Measurements from ENCODE around the gene PLCH1.
"Not testable (repeated sequence)": the region's sequence is repeated elsewhere in the genome, so short reads cannot be mapped to it uniquely, and the experiment has no call there.

PLCH1 gene

DNA sequence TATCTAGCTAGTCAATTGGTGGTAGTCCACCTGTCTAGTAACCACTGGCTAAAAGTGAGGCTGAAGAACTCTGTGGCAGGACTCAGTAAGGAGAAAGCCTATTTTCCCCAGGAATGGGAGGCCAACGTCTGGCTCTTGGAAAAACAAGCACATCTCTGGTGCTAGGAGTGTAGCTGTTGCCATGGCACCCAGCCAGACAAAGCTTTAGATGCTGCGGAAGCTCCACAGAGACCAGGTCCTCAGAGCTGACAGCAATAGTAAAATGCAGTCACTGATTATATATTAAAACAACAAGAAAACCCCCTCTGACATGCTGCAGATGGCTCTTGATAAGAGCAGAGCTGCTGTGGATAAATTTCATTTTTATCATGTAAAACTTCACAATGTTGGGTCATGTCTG is 326.5 kb downstream of the PLCH1 start:
- DNase-seq (ENCODE audit: low read depth): no peak

DNA sequence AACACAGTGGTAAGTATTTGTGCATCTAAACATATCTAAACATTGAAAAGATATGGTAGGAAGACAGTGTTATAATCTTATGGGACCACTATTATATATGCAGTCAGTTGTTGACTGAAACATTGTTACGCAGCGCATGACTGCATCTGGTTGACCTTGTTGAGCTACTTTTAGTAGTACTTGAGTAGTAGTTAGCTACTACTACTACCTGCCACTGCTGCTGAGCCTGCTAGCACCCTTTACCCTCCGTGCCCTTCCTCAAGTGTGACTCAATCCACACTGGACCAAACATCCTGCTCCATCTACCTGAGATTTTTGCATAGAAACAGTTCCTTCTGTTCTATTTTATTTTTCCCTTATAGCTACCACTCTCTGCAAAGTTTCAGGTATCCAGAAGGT is 327.8 kb downstream of the PLCH1 start:
- DNase-seq (ENCODE audit: low read depth): no peak

DNA sequence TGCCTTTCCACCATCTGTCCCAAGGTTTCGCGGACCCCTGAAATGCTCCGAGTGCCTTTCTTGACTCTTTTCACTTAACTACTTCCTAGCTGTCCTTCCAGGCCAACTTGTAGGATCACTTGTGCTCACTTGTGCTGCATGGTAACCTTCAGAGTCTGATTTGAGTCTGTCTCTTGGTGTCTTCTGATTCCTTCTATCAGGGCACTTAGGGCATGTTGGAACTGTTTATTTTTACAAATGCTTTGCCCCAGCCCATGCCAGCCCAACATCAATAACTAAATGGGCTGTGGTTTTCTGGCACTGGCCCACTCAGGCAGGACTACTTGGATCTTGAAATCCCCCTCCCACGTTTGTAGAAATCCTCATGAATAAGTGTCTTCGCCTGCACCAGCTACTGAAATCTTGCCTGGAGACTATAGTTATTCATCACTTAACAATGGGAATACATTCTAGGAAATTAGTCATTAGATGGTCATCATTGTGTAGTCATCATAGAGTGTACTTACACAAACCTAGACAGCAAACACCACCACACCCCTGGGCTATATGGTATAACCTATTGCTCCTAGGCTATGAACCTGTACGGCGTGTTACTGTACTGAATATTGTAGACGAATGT is 328.3 kb downstream of the PLCH1 start:
- no peak for DNase-seq (ENCODE audit: low read depth)

DNA sequence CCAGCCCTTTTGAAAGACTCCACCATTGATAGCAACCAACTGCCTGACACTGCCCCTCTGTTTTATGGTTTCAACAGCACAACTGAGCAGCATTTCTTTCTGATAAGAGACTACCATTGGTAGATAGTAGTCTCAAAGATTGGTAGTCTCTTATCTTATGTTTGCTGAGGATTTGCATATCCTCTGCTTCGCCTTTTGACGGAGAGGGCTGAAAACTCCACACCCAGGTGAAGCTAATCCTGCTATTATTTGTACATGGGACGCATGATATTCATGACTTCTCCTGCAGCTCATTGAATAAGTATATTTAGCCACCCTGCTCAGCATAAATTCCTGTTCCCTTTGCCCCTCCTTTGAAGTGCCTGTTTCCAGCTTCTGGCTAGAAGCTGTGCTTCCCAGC is 332.0 kb downstream of the PLCH1 start:
- no peak for DNase-seq (ENCODE audit: low read depth)

DNA sequence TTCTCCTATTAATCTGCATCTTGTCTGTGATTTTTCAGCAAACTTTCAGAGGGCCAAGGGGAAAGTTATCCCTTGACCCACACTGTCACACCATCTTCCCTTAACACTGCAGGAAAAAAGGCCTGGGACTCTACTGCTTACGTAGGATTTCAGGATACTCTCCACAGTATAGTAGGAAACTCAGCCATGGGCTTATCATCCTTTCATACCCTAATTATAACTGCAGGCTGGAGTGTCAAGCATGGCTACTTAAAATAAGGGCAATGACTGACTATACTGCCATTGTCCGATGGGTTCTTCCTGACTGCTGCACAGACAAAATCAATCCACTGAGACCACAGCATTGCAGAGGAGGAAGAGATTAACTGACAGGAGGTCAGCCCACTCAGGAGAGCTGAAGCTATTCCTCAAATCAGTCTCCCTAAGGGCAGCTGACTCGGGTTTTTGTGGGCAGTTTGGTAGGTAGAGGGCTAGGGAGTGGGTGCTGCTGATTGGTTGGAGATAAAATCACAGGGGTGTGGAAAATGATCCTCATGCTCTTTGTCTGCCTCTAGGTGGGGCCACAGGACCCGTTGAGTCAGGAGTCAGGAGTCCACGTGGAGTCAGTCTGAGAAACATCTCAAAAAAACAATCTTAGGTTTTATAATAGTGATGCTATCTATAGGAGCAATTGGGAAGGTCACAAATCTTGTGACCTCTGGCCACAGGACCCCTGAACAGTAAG is 333.2 kb downstream of the PLCH1 start:
- no peak for DNase-seq (ENCODE audit: low read depth)

DNA sequence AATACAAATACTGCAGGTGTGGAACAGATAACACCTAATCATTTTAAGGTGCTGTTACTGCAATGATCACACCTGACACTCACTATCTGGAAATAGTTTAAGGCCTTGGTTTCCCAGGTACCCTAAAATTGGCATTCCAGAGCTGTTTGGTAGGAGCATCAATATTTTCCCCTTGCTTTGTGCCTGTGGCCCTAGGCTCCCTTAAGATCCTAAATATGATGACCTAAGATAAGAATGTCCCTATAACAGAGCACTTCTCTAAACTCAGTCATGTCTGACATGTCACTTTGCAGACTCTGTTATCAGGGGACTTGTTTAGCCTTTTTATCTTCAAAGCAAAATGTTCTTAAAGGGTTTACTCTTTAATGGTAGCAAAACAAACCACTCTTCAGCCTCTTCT is 335.5 kb downstream of the PLCH1 start:
- no peak for DNase-seq (ENCODE audit: low read depth)

DNA sequence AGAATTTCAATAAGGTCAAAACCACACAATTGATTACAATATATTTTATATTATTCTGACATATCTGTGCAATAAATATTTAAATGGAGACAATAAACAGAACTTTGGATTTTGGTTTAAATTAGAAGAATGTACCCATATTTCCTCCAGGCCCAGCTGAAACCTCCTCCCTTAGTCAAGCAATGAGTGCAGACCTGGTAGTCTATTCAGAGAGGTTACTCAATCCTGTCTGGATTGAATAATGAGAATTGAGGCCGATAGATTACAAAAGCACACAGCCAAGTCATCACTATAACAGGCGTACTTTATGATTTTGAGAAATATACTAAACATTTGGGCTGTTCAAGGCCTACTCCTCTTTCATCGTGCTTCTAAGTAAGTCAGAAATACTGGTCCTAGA is 336.9 kb downstream of the PLCH1 start:
- no peak for DNase-seq (ENCODE audit: low read depth)

DNA sequence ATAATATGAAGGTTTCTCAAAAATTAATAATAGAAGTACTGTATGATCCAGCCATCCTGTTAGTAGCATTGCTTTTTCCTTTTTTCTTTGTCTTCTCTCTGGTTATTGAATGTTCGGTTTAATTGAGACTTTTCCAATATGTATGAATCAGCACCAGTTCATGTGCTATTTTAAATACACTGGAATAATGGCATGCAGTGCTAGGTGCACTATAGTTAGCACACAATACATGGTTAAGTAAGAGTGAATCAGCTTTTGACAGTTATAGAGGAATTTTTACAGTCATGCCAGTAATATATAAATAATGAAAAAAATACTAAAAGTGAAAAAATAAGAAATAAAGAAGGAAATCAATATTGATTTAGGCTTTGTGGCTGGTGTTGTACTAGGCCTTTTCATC is 337.5 kb downstream of the PLCH1 start:
- DNase-seq (ENCODE audit: low read depth): no peak

DNA sequence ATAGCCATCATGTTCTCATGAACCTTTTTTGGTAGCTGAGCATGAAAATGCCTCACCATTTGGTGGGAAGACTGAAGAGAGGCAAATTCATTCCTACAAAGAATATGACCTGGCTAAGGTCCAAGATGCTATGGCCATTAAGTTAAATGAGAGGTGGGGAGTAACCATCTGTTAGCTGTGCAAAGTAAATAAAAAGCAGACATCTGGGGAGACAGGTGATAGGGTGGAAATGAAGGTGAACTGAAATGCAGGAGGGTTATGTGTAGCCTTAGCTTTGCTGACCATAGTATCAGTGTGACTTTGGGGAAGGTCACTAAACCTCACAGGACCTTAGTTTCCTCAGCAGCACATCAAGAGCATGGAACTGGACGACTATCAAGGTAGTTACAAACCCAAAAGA is 340.4 kb downstream of the PLCH1 start:
- DNase-seq (ENCODE audit: low read depth): no peak

DNA sequence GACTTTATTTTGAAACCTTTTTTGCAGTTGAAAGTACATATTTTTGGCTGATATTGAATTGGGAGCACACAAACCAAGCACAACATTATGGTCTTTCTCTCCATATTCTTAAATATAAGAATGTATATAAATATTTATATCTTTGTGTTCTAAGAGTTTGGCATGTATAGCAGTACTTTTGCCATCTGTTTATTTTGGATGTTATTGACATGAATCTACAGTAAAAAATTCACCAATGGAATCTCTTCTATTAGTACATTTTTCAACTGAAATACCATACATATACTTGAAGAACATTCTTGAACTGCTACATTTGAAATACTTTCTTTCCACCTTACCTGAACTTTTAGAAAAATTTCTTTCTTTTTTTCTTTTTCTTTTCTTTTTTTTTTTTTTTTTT is 342.2 kb downstream of the PLCH1 start:
- no peak for DNase-seq (ENCODE audit: low read depth)

DNA sequence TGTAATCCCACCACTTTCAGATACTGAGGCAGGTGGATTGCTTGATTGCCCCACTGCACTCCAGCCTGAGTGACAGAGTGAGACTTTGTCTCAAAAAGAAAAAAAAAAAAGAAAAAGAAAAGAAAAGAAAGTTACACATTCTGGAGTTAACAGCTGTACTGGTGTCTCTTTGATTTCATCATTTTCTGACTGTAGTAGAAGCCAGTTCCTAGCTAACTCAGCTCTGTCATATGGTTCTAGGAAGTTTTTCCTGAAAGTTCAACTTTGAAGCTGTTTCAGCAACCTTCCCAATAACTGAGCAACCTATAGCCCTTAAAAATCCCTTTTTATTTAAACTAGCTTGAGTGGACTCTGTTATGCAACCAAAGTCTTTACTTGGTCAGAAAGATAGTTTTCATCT is 346.8 kb downstream of the PLCH1 start:
- DNase-seq (ENCODE audit: low read depth): no peak

DNA sequence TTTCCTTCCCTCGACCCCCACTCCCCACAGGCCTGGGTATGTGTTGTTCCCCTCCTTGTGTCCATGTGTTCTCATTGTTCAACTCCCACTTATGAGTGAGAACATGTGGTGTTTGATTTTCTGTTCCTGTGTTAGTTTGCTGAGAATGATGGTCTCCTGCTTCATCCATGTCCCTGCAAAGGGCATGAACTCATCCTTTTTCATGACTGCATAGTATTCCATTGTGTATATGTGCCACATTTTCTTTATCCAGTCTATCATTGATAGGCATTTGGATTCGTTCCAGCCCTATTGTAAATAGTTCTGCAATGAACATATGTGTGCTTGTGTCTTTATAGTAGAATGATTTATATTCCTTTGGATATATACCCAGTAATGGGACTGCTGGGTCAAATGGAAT is 350.0 kb downstream of the PLCH1 start:
- not testable (repeated sequence) for DNase-seq (ENCODE audit: low read depth)

DNA sequence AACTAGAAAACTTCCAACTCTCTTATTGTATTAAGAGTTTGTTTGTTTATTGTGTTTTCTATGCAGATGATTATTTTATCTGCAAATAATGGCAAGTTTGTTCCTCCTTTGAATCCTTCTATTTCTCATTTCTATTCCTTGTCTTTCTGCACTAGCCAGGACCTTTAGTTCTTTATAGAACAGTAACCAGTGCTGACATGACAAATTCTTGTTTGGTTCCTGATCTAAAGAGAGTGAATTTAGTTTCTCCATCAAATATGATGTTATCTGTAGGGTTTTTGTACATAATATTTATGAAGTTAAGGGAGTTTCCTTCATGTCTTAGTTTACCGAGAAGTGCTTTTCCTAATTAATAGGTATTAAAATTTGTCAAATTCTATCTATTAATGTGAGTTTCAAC is 350.6 kb downstream of the PLCH1 start:
- no peak for DNase-seq (ENCODE audit: low read depth)

DNA sequence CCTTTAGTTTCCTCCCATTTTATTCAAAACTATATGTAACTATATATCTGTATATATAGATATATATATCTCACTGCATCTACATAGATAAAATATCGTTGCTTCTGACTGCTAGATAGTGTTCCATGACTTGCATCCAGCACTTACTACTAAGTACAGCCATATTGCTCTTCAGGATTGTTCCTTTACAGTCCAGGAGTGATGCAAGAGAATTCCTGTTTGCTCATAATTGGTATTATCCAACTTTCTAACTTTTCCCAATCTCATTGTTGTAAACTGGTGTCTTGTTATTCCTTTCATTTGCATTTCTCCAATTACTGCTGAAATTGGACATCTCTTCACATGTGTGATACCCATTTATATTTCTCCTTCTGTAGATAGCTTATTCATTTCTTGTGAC is 351.6 kb downstream of the PLCH1 start:
- no peak for DNase-seq (ENCODE audit: low read depth)

DNA sequence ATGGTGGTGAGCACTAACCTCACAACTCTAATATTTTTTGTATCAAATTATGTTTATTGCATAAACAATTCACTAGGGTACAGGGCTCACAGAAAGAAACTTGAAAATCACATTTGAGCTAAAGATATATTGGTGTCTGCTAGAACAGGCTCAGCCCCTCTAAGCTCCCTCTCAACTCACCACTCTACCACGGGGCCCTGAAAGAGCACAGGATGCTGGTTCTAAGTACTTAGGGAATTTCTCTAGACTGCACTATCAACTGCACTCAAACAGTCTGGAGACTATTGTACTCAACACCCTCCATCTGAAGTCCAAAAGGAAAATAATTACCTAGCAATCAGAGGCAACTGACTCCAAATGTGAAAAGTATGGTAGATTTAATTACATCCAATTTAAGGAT is 352.7 kb downstream of the PLCH1 start:
- DNase-seq (ENCODE audit: low read depth): no peak

DNA sequence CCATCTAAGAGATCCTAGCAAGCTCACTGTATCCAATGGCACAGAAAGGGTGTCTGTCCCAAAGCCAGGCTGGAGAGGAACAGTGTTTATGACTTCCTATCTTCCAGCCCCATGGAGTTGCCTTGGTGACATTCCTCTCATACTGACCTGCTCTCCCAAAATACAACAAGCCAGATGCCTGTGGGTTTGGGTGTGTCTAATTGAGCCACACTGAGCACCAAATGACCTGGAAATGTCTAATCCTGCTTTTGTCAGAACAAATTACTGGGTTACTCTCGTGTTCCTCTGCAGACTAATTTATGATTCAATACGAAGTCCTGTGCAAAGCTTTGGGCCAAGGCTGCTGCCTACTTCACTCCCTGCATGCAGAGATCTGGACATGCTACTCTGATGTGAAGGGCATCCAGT is 353.3 kb downstream of the PLCH1 start:
- DNase-seq (ENCODE audit: low read depth): no peak

DNA sequence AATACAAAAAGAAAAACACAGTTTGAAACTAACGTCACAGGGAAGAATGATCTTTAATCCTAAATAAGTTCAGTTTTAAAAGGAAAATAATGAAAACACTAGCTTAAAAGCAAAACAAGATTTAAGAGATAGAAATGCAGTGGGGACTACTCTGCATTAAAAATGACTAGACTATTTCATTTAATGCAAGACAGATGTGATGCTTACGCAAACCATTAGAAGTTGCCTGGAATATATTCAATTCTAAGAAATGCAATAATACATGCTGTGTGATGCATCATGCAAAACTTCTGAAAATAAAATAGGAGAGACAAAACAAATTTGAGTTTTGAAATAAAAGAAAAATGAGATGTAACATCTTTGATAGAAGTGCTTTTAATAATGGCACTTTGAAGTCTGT is 353.8 kb downstream of the PLCH1 start:
- no peak for DNase-seq (ENCODE audit: low read depth)

DNA sequence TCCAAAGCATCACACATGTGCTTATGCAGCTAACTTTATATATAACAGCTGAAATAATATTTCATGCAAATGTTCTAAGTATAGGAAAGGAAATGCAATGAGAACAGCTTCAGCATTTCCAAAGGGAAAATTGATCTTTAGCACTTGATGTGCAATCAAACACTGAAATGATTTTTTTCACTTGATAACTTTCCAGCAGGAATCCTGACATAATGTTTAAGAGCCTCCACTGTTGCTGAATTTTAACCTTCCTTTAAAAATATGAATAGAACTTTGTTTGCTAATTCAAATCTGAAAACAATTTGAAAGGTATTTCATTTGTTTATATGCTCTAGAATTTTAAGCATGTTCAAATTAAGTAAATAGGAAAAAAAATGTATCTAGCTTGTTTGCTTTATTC is 354.5 kb downstream of the PLCH1 start:
- no peak for DNase-seq (ENCODE audit: low read depth)

DNA sequence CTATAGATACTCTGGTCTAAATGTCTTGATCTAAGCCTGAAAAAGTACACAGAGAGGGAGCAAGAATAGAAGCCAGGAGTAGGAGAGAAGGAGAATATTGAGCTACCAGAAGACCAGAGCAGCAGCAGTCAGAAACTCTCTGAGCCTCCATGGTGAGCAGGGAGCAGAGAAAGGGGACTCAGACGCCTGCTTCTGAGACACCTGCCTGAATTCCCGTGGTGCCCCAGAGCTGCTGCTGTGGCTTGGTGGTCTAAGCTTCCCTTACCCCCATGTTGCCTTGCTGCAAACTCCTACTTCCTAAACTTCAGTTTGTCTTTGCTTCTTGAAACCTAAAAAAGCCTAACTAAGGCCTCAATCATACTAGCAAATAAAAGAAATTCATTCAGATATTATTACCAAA is 356.5 kb downstream of the PLCH1 start:
- no peak for DNase-seq (ENCODE audit: low read depth)

DNA sequence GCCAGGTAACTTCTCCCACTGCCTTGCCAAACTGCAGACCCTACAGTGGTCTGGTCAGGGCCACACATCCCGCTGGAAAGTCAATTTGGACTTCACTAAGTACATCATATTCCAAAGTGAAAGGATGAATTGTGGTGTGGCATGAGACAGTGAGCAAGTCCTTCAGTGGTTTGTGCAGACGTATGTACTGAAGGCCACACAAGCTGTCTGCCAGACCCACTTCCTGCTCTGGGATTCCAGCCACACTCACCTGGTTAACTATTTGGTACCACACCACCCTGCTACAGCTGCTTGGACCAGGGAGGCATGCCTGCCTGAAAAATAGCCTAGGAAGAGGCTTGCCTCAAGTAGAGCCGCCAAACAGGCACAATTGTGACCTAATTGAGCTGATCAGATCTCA is 357.3 kb downstream of the PLCH1 start:
- DNase-seq (ENCODE audit: low read depth): no peak

DNA sequence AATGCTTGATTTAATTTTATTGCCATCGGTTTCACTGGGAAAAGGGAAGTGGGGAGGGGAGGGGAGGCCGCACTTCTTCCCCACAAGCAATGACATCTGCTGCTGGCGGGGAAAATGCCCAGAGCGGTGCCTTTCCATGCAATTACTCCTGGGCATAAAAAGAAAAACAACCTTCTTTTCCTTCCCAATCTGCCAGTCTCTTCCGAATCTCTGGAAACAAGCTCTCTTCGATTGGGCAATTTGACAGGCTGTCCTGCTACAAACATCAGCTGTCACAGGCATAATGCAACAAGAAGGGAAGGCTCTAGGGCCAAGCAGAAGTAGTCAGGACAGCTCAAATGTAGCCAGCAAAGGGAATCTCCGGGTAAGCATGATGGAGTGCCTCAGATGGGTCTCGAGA is 358.0 kb downstream of the PLCH1 start:
- DNase-seq (ENCODE audit: low read depth): no peak

DNA sequence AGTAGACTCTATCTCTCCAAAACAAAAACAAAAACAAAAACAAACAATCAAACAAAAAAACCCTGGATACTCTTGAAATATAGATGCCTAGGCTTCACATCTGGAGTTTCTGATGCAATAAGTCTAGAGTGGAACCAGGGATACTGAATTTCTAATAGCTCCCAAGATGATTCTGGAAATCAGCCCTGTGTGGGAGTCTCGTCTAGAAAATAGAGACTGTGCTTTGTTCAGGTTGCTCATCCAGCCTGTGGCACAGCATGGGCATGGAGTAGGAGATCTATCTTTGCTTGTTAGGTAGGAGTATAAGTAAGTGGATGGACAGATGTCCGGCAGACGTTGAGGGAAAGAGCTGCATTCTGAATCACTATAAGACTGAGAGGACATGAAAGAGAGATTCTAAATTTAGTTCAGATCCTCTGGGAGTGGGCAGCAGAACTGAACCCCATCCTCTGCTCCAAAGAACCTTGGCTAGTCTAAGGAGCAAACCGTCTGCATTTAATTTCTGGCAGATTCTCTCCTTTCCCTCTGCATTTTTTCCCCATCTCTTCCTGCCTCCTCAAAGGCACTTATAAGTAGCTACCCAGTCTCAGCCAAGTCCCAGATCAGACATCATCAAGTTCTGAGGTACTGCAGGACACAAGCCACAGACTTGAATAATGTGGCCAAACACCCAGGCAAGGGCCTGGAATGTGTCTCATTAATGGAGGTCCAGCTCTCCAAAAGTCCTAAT is 358.8 kb downstream of the PLCH1 start:
- no peak for DNase-seq (ENCODE audit: low read depth)

DNA sequence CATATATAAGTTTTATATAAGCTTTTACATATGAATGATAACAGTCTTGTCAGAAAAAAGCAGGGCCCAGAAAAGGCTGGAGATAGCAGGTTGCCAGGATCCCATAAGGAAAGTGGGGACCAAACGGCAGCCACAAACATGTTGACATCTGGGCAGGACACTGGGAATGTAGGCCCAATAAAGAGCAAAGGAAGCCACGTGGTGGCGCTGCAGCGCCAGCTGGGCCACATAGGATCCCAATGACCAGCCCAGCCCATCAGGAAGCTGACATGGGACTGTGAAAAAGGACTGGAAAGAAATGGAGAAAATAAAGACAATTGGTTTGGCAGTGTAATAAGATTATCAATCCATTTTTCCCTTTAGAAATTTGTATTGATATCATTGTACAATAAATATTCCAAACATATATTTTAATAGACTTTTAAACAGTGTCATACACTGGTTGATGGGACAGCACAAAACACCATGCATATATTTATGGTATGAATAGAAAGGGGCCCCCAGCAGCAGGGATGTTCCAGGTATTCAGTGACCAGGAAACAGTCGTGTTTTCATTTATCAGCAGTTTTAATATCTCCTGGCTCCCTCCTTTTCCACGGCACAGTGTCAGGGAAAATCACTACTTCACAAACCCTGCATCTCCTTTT is 362.4 kb downstream of the PLCH1 start:
- DNase-seq (ENCODE audit: low read depth): no peak
